NCI-H2227 (cell line): Measurements from ENCODE around the gene TSC22D1.

Experiments used
- DNase-seq: peaks from one replicate; lab custom pipeline; 2025; ENCODE audit not compliant: unreplicated experiment; lab: John Stamatoyannopoulos, UW

TSC22D1 gene

GRCh38 chr13:44386913-44387556 is 189.1 kb downstream of the TSC22D1 start:
- DNase-seq = no peak

DNA sequence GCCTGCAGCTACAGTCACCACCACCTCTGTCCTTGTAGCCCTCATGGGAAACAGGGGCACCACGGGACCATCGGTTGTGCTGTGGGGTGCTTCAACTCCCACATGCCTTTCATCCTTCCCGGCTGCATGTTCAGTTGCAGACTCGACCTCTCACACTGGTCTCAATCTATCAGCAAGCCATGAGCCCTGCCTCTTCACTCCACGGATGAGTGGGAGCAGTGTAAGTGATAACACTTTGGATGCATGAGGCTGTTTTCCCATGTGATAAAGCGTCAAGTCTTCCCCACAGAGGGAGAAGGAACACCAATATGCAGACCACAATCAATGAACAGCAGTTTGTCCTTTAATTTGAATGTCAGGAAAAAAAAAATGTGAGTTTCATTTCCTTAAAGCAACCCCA is 190.3 kb downstream of the TSC22D1 start:
- DNase-seq = no peak

- no peak for DNase-seq
Observed at GRCh38 chr13:44385401-44385800, 190.7 kb downstream of the TSC22D1 start.

DNA sequence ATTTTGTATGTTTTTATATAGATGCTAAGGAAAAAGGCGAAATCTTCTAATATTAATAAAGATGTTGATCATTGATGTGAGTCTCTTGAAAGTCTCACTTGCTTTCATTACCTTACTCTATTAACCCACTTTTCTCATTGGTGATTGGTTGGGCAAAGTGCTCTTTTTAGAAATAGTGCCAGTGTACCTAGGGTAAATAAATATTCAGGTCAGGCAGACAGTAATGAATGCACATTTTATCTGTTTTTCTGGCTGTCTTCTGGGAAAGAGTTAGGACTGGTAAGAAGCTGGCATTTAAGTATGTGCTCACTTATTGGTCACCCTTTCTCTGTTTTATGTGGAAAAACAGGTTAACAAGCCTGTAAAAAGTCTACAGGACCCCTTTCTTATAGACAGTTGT is 191.4 kb downstream of the TSC22D1 start:
- no peak for DNase-seq

GRCh38 chr13:44383945-44384344 is 192.2 kb downstream of the TSC22D1 start:
- DNase-seq = no peak

- no peak for DNase-seq
Observed at GRCh38 chr13:44382635-44383145, 193.4 kb downstream of the TSC22D1 start.
